Measurements from ENCODE around the gene CUL9.

Gene CUL9

DNA sequence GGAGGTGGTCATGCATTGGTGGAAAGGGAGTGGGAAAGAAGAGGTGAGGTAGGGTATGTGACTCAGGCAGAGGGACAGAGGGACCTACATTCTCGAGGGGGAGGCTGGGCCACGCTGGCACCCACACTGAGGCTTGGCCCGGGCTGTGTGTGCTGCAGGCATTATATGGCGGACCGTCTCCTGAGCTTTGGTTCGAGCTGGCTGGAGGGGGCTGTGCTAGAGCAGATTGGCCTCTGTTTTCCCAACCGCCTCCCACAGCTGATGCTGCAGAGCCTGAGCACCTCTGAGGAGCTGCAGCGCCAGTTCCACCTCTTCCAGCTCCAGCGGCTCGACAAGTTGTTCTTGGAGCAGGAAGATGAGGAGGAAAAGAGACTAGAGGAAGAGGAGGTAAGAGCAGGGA is 23.9 kb downstream of the CUL9 start:
- TF ChIP-seq, protein P1, sequence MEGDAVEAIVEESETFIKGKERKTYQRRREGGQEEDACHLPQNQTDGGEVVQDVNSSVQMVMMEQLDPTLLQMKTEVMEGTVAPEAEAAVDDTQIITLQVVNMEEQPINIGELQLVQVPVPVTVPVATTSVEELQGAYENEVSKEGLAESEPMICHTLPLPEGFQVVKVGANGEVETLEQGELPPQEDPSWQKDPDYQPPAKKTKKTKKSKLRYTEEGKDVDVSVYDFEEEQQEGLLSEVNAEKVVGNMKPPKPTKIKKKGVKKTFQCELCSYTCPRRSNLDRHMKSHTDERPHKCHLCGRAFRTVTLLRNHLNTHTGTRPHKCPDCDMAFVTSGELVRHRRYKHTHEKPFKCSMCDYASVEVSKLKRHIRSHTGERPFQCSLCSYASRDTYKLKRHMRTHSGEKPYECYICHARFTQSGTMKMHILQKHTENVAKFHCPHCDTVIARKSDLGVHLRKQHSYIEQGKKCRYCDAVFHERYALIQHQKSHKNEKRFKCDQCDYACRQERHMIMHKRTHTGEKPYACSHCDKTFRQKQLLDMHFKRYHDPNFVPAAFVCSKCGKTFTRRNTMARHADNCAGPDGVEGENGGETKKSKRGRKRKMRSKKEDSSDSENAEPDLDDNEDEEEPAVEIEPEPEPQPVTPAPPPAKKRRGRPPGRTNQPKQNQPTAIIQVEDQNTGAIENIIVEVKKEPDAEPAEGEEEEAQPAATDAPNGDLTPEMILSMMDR (IDR thresholded peaks at IDR 0.05; ENCODE audit: insufficient read depth, low read depth, low read length, missing control alignments) = no peak
- no peak for DNase-seq (ENCODE audit: low read depth)
- no peak overlapping the region for H3K4me3 ChIP-seq (ENCODE audit: low read depth, low read length)

DNA sequence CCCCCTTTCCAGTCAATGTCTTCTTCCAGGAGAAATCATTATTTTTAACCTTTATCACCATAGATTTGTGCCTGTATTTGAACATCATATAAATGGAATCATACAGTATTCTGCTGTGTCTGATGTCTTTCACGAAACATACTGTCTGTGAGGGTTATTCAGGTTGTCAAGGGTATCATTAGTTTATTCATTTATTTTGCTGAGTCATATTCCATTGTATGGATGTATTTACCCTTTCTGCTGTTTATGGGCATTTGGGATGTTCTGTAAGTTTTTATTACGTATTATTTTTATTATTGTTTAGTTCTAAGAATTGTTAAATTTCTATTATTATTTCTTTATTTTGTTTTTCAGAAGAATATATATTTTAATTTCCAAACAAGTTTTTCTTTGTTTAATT is 25.3 kb downstream of the CUL9 start:
- TF ChIP-seq, protein P1 (IDR thresholded peaks at IDR 0.05; ENCODE audit: insufficient read depth, low read depth, low read length, missing control alignments) = no peak
- no peak for DNase-seq (ENCODE audit: low read depth)
- H3K4me3 ChIP-seq (ENCODE audit: low read depth, low read length) = no peak overlapping the region

DNA sequence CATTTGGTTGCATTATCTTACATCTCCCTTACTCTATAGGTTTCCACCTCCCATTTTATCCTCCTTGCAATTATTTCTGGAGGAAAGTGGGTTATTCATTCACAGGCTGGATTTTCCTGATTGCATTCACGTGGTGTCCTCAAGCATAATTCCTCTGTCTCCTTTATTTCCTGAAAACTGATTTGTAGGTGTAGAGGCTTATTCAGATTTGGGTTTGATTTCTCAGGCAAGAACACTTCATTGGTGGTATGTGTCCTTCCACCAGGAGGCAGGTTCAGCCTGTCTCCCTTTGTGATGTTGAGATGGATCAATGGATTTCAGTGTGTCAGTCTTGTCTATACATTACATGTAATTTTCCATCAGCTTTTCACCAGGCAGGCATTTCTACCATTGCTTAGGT is 30.0 kb downstream of the CUL9 start:
- TF ChIP-seq, protein P1 (IDR thresholded peaks at IDR 0.05; ENCODE audit: insufficient read depth, low read depth, low read length, missing control alignments) = no peak
- no peak for DNase-seq (ENCODE audit: low read depth)
- no peak overlapping the region for H3K4me3 ChIP-seq (ENCODE audit: low read depth, low read length)

DNA sequence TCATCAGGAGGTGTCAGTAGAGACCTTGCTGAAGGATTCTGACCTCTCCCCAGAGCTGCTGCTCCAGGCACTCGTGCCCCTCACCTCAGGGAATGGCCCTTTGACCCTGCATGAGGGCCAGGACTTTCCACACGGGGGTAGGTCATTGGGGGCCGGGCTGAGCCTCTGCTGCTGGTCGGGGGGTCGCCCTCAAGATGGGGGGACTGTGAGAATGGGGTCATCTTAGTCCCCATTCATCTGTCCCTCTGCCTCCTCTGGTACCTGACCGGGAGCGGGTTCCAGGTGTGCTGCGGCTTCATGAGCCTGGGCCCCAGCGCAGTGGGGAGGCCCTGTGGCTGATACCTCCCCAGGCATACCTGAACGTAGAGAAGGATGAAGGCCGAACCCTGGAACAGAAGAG is 31.4 kb downstream of the CUL9 start:
- H3K4me3 ChIP-seq (ENCODE audit: low read depth, low read length) = no peak overlapping the region
- TF ChIP-seq, protein P1 (IDR thresholded peaks at IDR 0.05; ENCODE audit: insufficient read depth, low read depth, low read length, missing control alignments) = no peak
- no peak for DNase-seq (ENCODE audit: low read depth)

DNA sequence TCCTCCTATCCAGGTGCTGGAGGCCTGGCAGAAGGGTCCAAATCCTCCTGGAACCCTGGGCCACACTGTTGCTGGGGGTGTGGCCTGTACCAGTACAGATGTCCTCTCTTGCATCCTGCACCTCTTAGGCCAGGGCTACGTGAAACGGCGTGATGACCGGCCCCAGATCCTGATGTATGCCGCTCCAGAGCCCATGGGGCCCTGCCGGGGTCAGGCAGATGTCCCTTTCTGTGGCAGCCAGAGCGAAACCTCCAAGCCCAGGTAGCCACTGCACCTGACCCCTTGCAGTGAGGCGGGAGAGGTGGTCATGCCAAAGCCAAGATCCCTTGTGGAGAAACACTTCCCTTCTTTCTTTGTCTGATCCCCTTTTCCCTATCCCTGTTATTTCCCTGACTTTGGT is 33.1 kb downstream of the CUL9 start:
- H3K4me3 ChIP-seq (ENCODE audit: low read depth, low read length) = no peak overlapping the region
- no peak for DNase-seq (ENCODE audit: low read depth)
- TF ChIP-seq, protein P1 (IDR thresholded peaks at IDR 0.05; ENCODE audit: insufficient read depth, low read depth, low read length, missing control alignments) = no peak

DNA sequence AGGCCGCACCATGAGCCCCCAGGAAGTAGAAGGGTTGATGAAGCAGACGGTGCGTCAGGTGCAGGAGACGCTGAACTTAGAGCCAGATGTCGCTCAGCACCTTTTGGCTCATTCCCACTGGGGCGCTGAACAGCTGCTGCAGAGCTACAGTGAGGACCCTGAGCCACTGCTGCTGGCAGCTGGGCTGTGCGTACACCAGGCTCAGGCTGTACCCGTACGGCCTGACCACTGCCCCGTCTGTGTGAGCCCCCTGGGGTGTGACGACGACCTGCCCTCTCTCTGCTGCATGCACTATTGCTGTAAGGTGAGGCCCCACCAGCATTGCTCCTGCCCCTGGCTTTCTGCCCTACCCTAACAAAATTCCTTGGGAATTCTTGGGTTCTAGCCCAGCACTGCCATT is 34.2 kb downstream of the CUL9 start:
- H3K4me3 ChIP-seq (ENCODE audit: low read depth, low read length) = no peak overlapping the region
- no peak for DNase-seq (ENCODE audit: low read depth)
- TF ChIP-seq, protein P1 (IDR thresholded peaks at IDR 0.05; ENCODE audit: insufficient read depth, low read depth, low read length, missing control alignments) = no peak

DNA sequence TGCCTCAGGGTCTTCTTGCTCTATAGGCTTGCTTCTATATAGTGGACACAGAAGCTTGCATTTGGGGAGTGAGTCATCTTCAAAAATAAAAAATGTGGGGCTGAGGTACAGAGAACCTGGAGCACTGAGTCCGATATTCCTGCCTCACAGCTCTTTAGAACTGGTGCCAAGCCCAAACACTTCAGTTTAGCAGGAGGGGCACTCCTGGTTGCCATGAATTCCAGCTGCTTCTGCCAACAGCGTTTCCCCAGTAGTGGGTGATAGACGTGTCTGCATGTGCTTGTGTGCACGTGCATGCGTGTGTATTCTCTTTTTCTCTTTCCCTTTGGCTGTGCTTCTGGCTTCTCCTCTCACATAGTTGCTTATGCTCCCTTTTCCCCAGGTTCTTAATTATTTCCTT is 35.4 kb downstream of the CUL9 start:
- TF ChIP-seq, protein P1 (IDR thresholded peaks at IDR 0.05; ENCODE audit: insufficient read depth, low read depth, low read length, missing control alignments) = no peak
- no peak overlapping the region for H3K4me3 ChIP-seq (ENCODE audit: low read depth, low read length)
- no peak for DNase-seq (ENCODE audit: low read depth)

Measured in GM12865 (cell line).